ENCODE data around the gene OR2T4.

Gene OR2T4, protein sequence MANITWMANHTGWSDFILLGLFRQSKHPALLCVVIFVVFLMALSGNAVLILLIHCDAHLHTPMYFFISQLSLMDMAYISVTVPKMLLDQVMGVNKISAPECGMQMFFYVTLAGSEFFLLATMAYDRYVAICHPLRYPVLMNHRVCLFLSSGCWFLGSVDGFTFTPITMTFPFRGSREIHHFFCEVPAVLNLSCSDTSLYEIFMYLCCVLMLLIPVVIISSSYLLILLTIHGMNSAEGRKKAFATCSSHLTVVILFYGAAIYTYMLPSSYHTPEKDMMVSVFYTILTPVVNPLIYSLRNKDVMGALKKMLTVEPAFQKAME

DNA sequence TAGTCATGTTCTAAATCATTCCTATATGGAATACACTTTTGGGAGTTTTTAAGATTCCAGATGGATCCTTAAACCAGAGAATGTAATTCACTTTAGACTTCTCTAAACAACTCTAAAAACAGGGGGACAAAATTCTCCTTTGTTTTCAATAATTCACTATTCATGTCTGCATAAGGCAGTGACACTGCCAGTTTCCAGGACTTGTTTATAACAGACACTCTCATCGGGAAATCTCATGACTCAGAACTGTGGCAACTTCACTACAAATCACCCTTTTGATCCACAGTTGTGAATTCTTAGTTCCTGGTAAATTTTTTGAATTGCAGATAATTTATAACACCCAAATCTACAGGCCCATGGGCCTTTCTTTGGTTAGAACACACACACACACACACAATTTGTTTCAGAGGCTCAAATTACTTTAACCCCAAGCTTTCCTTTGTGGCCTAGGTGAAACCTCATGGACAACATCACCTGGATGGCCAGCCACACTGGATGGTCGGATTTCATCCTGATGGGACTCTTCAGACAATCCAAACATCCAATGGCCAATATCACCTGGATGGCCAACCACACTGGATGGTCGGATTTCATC lies at the start of gene OR2T4:
OR2T4 (plus strand) TSS at position 545 of the 595 bp plus-strand sequence; CDS start at position 545, 0 bp downstream.
- H3K9me3 Mint-ChIP-seq: no peaks in the 10 kb centered on the region
- H3K4me3 Mint-ChIP-seq: no peak within 1 kb of the TSS
- H3K27ac Mint-ChIP-seq: no peak within 1 kb of the TSS

DNA sequence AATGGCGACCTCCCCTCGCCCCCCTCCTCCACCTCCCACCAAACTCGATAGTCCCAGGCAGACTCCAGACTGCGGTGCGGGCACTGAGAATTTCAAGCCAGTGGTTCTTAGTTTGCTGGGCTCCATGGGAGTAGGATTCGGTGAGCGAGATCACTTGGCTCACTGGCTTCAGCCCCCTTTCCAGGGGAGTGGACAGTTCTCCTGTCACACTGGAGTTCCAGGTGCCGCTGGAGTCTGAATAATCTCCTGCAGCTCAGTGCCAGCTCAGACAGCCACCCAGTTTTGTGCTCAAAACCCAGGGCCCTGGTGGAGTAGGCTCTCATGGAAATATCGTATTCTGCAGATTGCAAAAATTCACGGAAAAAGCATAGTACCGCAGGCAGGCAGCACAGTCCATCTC lies 44.7 kb upstream of the OR2T4 start:
- ATAC-seq: no peak
- H3K4me1 Mint-ChIP-seq: no peaks in the 10 kb centered on the region
- DNase-seq (ENCODE audit: low spot score in 2 of 2): no peak
- H3K9me3 Mint-ChIP-seq: peaks cover 19% of the 10 kb centered on the region
- no peak overlapping the region for H3K4me3 Mint-ChIP-seq
- no peak overlapping the region for H3K27ac Mint-ChIP-seq
- no peaks in the 10 kb centered on the region for H3K36me3 Mint-ChIP-seq

More for the DNA sequence above, at the start of gene OR2T4:
- no peaks in the 10 kb centered on the region for H3K36me3 Mint-ChIP-seq
- H3K4me1 Mint-ChIP-seq: no peaks in the 10 kb centered on the region
- ATAC-seq (no peak), DNase-seq (ENCODE audit: low spot score in 2 of 2) (no peak)

DNA sequence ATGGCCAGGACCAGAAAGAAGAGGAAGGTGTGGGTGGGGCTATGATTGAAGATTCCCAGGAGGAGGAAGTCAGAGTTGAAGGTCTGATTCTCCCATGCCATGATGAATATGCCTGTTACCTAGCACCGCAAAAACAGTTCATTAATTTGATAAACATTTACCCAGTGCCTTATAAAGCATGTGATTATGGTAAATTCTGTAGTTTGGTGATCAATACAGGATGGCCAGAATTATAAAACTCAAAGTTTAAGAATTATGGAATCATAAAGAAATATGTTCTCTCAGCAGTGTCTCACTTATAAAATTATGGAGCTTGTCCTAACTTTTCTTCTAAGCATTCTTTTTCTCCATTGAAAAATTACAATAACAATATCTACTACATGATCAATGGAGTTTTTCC lies 37.0 kb upstream of the OR2T4 start, which contains the start of gene OR2M7:
OR2M7 (minus strand) TSS at position 101 of the 400 bp plus-strand sequence; CDS start at position 101, 0 bp downstream.
- H3K4me3 Mint-ChIP-seq: no peak within 1 kb of the TSS
- no peak for ATAC-seq
- H3K4me1 Mint-ChIP-seq: no peaks in the 10 kb centered on the region
- H3K27ac Mint-ChIP-seq: no peak within 1 kb of the TSS
- H3K36me3 Mint-ChIP-seq: no peaks in the 10 kb centered on the region
- DNase-seq (ENCODE audit: low spot score in 2 of 2): no peak
- H3K9me3 Mint-ChIP-seq: peaks cover 6% of the 10 kb centered on the region

DNA sequence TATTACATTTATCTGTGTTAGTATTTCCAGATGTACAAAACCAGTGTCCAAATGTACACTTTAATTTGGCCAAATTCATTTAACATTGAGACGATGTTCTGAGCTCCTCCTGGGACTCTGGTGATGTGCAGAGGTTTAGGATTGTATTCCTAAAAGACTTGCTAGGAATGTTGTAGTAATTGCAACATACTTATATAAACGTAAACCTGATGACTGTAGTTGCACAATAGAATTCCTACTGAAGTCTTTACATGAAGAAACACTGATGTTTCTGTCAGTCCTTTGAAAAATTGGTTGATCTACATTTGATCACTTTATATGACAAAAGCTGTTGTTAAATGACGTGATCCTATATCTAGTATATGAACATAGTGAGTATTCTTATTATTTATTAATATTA lies 18.0 kb upstream of the OR2T4 start:
- no peak for DNase-seq (ENCODE audit: low spot score in 2 of 2)
- ATAC-seq: no peak
- H3K9me3 Mint-ChIP-seq: no peaks in the 10 kb centered on the region
- no peak overlapping the region for H3K4me3 Mint-ChIP-seq
- H3K36me3 Mint-ChIP-seq: no peaks in the 10 kb centered on the region
- no peaks in the 10 kb centered on the region for H3K4me1 Mint-ChIP-seq
- no peak overlapping the region for H3K27ac Mint-ChIP-seq

DNA sequence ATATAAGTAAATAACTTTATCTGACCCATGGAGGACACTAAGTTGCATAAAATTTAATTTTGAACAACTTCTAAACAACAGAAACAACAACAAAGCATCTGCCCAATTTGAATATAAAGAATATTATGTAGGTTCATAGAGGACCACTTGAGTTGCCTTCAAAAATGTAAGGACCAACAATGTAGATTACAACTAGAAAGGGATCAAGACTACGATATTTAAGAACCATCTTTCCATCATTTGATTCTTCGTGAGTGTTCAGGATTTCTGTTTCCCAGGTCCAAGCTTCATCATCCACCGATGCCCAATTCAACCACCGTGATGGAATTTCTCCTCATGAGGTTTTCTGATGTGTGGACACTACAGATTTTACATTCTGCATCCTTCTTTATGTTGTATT lies 13.0 kb upstream of the OR2T4 start, which contains the start of gene OR14C36:
OR14C36 (plus strand) TSS at position 301 of the 400 bp plus-strand sequence; CDS start at position 301, 0 bp downstream.
- no peak for DNase-seq (ENCODE audit: low spot score in 2 of 2)
- Mint-ChIP-seq H3K4me1 (no peaks in the 10 kb centered on the region), H3K9me3 (no peaks in the 10 kb centered on the region), H3K36me3 (no peaks in the 10 kb centered on the region), H3K4me3 (no peak within 1 kb of the TSS), H3K27ac (no peak within 1 kb of the TSS)
- ATAC-seq: no peak

DNA sequence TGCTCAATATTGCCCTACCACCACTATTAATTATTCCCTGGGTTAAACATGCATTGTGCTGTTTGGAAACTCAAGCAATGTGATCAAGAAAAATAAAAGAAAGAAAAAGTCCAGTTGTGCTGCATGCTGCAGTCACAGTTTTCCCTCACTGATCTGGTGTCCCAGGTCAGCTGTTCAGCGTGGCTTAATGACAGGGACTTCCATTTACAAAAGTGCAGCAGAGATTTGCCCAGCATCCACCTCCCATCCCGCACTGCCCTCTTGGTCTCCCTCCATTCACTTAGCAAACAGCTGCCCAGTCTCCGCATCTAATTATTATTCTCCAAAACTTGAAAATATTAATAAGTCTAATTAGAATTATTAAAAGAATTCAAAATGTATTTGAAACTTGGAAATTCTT lies 2.0 kb upstream of the OR2T4 start:
- Mint-ChIP-seq H3K27ac (no peak overlapping the region), H3K4me1 (no peaks in the 10 kb centered on the region), H3K36me3 (no peaks in the 10 kb centered on the region), H3K4me3 (no peak overlapping the region), H3K9me3 (no peaks in the 10 kb centered on the region)
- ATAC-seq (no peak), DNase-seq (ENCODE audit: low spot score in 2 of 2) (no peak)

DNA sequence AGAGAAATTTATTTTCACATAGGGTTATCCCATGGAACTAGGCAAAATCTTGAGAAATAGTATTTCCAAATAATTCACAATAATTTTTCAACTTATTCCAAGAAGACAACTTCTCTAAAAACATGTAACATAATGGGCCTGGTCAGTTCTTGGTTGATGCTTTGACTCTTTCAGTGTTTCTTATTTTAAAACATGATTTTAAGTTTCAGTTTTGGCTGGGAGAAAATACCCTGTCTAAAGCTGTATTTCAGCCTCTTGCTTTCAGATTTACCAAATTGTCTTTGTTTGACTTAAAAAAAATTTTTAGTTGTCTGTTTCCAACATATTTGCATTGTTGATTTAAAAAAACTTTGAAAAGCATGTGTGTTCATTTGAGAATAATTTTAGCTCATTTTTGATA lies 5.1 kb downstream of the OR2T4 start:
- Mint-ChIP-seq H3K36me3 (no peaks in the 10 kb centered on the region), H3K4me3 (no peak overlapping the region), H3K4me1 (no peaks in the 10 kb centered on the region), H3K9me3 (no peaks in the 10 kb centered on the region), H3K27ac (no peak overlapping the region)
- ATAC-seq (no peak), DNase-seq (ENCODE audit: low spot score in 2 of 2) (no peak)

DNA sequence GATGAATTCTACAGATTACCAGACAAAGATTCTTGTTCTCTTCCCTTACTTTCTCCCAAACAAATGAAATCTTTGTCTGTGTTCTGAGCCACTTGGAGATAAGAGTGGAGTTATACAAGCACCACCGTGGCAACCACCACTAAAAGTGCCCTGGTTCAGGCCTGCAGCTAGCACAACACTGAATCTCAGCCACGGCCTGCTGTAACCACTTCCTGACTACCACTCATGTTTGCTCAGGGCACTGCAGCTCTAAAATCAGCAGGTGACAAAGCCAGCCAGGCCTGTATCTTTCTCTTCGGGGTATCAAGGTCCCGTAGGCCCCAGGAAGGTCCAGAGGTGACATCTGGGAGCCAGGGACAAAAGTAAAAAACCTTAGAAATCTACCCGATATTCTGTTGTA lies 10.9 kb downstream of the OR2T4 start:
- Mint-ChIP-seq H3K27ac (no peak overlapping the region), H3K9me3 (no peaks in the 10 kb centered on the region), H3K4me1 (no peaks in the 10 kb centered on the region), H3K36me3 (no peaks in the 10 kb centered on the region), H3K4me3 (no peak overlapping the region)
- no peak for DNase-seq (ENCODE audit: low spot score in 2 of 2)
- ATAC-seq: no peak

DNA sequence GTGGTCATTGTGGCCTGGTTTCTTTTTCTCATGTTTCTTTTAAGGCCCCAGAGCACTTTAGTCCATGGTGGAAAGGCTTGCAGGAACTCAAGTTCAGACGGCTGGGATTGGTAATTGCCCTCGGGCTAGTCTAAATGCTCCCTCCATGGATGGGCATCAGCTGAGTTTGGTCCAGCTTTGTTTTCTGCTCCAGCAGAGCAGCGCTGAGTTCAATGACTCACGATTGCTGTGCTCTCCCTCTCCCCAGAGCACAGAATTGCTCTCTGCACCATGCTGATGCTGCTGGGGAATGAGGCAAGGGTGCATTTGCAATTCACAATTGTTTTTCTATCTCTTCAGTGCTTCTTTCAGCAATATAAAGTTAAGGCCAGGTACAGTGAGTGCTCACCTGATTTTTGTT lies 12.3 kb downstream of the OR2T4 start:
- H3K9me3 Mint-ChIP-seq: no peaks in the 10 kb centered on the region
- H3K36me3 Mint-ChIP-seq: no peaks in the 10 kb centered on the region
- no peak overlapping the region for H3K27ac Mint-ChIP-seq
- no peaks in the 10 kb centered on the region for H3K4me1 Mint-ChIP-seq
- no peak for ATAC-seq
- DNase-seq (ENCODE audit: low spot score in 2 of 2): no peak
- H3K4me3 Mint-ChIP-seq: no peak overlapping the region

DNA sequence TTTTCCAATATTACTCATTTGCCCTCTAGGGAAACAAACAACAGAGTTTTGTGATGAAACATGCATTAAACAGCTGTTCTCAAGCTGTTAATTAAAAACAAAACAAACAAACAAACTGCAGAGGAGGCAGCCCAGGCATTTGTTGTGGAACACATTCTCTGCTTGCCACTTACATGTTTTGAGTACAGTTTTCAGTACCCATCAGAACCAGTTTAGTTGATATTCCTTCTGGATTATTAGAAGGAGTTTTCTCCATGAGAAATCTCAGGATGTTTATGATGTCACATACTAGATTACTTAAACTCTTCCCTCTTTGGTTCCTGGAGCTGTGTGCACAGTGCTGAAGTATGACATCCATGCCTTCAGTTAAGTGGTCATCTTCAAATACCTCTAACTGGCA lies 14.0 kb downstream of the OR2T4 start, which contains the start of gene OR2T6:
OR2T6 (plus strand) TSS at position 301 of the 400 bp plus-strand sequence. CDS start 11,863 bp downstream, outside the sequence.
- H3K4me3 Mint-ChIP-seq: no peak within 1 kb of the TSS
- no peaks in the 10 kb centered on the region for H3K4me1 Mint-ChIP-seq
- DNase-seq (ENCODE audit: low spot score in 2 of 2) (no peak), ATAC-seq (no peak)
- no peaks in the 10 kb centered on the region for H3K9me3 Mint-ChIP-seq
- no peaks in the 10 kb centered on the region for H3K36me3 Mint-ChIP-seq
- H3K27ac Mint-ChIP-seq: no peak within 1 kb of the TSS

DNA sequence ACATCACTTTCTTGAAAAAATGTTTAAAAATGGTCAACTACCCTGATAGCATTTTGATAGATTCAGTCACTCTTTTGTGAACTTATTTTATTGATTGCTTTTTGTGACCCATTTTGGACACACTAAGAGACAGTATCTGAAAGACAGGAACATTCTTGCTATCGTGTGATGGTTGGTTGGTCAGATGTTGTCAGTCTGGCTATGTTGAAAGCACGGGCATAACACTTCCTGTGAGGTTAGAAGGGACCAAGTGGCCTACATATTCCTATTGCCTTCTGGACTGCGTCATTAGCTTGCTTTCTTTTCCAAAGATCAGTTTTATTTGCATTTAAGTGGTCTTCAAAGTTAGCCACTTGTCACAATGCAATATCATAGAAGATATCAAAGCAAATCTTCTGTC lies 15.5 kb downstream of the OR2T4 start:
- ATAC-seq (no peak), DNase-seq (ENCODE audit: low spot score in 2 of 2) (no peak)
- no peaks in the 10 kb centered on the region for H3K36me3 Mint-ChIP-seq
- H3K4me1 Mint-ChIP-seq: no peaks in the 10 kb centered on the region
- no peak overlapping the region for H3K4me3 Mint-ChIP-seq
- no peak overlapping the region for H3K27ac Mint-ChIP-seq
- no peaks in the 10 kb centered on the region for H3K9me3 Mint-ChIP-seq

DNA sequence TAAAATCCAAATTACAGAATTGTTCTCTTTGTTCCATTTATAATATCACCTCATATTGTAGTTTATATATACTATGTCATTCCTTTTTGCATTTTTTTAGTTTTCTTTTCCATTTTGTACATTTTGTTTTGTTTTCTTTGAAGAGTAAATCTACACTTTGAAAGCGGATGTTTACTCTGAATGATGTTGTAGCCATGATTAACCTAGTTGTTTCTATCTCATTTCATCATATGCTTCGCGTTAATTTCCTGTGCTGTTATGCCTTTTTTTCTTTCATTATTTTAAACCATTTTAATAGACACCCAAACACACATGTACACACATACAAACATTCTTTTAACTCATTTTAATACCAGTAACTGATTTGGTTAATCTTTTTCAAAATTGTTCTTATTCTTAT lies 19.4 kb downstream of the OR2T4 start:
- H3K9me3 Mint-ChIP-seq: no peaks in the 10 kb centered on the region
- DNase-seq (ENCODE audit: low spot score in 2 of 2): no peak
- H3K4me3 Mint-ChIP-seq: no peak overlapping the region
- H3K4me1 Mint-ChIP-seq: no peaks in the 10 kb centered on the region
- no peak for ATAC-seq
- no peak overlapping the region for H3K27ac Mint-ChIP-seq
- no peaks in the 10 kb centered on the region for H3K36me3 Mint-ChIP-seq

DNA sequence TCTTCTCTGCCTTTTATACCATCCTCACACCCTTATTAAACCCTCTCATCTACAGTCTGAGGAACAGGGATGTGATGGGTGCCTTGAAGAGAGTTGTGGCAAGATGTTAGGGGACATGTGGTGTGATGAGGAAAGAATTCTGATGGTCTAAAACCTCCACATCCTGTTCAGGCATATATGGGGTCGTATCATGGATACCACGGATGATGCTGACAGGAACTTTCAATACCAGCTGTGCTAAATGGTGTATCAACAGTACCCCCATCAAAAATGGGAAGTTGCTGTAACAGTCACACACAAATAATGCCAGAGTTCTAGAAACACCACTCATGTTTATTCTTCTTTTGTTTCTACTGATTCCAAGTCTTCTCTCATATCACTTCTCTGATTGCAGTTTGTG lies 27.0 kb downstream of the OR2T4 start:
- no peak overlapping the region for H3K4me3 Mint-ChIP-seq
- ATAC-seq: no peak
- H3K9me3 Mint-ChIP-seq: peaks cover 2% of the 10 kb centered on the region
- no peaks in the 10 kb centered on the region for H3K4me1 Mint-ChIP-seq
- DNase-seq (ENCODE audit: low spot score in 2 of 2): no peak
- no peaks in the 10 kb centered on the region for H3K36me3 Mint-ChIP-seq
- H3K27ac Mint-ChIP-seq: no peak overlapping the region

DNA sequence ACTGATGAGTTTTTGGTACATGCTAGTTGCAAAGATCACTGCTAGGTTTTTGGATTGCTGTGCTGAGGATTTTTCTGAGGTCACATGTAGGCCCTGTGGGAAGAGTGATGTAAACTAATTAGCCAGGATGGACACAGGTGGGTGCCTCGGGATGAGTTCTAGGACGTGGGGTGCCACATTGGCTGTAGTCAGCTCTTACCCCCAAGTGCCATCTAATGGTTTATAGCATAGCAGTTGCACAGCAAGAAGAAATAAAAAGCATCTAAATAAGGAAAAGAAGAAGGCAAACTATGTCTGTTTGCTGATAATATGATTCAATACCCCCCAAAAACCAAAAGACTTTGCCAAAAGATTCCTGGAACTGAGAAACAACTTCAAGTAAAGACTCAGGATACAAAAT lies 31.6 kb downstream of the OR2T4 start:
- ATAC-seq (no peak), DNase-seq (ENCODE audit: low spot score in 2 of 2) (no peak)
- Mint-ChIP-seq H3K4me3 (no peak overlapping the region), H3K27ac (no peak overlapping the region), H3K36me3 (no peaks in the 10 kb centered on the region), H3K4me1 (no peaks in the 10 kb centered on the region), H3K9me3 (peaks cover 8% of the 10 kb centered on the region)

DNA sequence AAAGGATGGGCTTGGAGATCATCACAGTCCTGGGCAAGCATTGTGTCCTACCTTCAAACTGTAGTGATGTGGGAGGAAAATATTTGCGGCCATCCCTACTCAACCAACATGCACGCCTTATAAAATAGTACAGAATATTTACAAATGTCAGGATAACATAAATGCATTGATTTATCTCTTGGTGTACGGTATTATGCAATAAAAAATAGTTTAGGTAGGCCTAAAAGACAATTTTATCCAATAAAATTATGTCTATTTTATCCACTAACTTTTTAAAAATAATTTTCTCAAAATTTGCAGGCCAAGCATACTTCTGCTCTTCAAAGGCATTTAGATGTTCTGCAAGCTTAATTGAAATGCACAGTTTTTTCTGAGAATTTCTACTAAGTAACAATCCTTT lies 41.3 kb downstream of the OR2T4 start, which contains the start of gene OR2T1:
OR2T1 (plus strand) TSS at position 301 of the 400 bp plus-strand sequence. CDS start 3,100 bp downstream, outside the sequence.
- H3K36me3 Mint-ChIP-seq: no peaks in the 10 kb centered on the region
- no peak within 1 kb of the TSS for H3K27ac Mint-ChIP-seq
- H3K9me3 Mint-ChIP-seq: peaks cover 3% of the 10 kb centered on the region
- H3K4me3 Mint-ChIP-seq: no peak within 1 kb of the TSS
- no peaks in the 10 kb centered on the region for H3K4me1 Mint-ChIP-seq
- DNase-seq (ENCODE audit: low spot score in 2 of 2) (no peak), ATAC-seq (no peak)

DNA sequence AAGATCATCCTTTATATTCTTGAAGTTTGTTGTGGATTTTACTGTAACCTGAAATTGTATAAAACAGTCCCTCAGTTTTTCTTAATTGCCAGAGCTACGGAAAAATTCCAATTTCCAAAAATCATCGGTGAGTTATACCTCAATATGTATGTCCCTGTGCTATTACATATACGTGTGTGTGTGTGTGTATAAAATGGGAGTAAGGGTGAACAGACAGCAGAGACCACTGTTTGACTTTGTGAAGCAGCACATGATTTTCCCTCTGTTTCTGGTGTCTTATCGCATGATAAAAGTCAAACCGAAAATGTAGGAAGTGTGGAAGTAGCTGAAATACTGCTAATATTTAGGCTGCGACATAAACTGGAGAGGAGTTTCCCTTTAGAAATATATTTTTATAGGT lies 42.6 kb downstream of the OR2T4 start:
- Mint-ChIP-seq H3K4me3 (no peak overlapping the region), H3K9me3 (peaks cover 3% of the 10 kb centered on the region), H3K27ac (no peak overlapping the region), H3K4me1 (no peaks in the 10 kb centered on the region), H3K36me3 (no peaks in the 10 kb centered on the region)
- DNase-seq (ENCODE audit: low spot score in 2 of 2) (no peak), ATAC-seq (no peak)
